K562 (cell line): ENCODE results near the gene ALOX5. TPM values are rescaled to one million over a fixed set of nuclear protein-coding genes. Genes with fewer than 3 reads are reported as not detected.

ENCODE experiments used
- ATAC-seq: fragments of 200-7000 bp; cut with Tn5 transposase; 3 replicates; pipeline ENCODE4 v1.9.1; 2020; ENCODE audit warnings: moderate library complexity
- BruUV-seq: library from RNA; stranded (reverse); fragments of 400-500 nt; replicated peaks from 2 replicates; lab custom pipeline; 2021; lab: Mats Ljungman, UMichigan
- CTCF ChIA-PET: fragments of 300-600 bp; formaldehyde crosslinking; extraction: SDS; loops from one replicate; lab custom pipeline; 2021; ENCODE audit warnings: low intra/inter-chr PET ratio; lab: Yijun Ruan, JAX
- POLR2A ChIA-PET: fragments of 300-600, 350-650 bp; sonication (Branson Sonifier 250); formaldehyde crosslinking; extraction: SDS; loops from one replicate; lab custom pipeline; 2021; ENCODE audit warnings: antibody characterized with exemption, inconsistent platforms; lab: Yijun Ruan, JAX
- DNase-seq, 4 experiments: peaks; one replicate each; pipeline versions ENCODE4 v3.0.0 to v3.0.0-alpha.2; 2011 to 2018; ENCODE audit warnings: low spot score in 3 of 4, mixed read lengths in 3 of 4; ENCODE audit errors: extremely low read depth in 1 of 4
- FAIRE-seq: peaks from 2 replicates; lab custom pipeline; 2011; peaks lifted over from hg19 to GRCh38; lab: Jason Lieb, UNC
- H2AFZ ChIP-seq: 2 replicates; pipeline ENCODE4 v1.6.0; 2011; ENCODE audit warnings: low read depth, low read length, control low read depth, inconsistent platforms
- H3K27ac ChIP-seq: fragments of 200-600 bp; 3 replicates; pipeline ENCODE4 v1.8.0; 2011; ENCODE audit warnings: low read depth, mild to moderate bottlenecking, control low read depth, inconsistent platforms, low read length, moderate library complexity, mixed read lengths; ENCODE audit errors: extremely low read depth
- H3K27me3 ChIP-seq, 2 experiments: fragments of 300-600 bp in 1 of 2; 2 replicates in 1 of 2; 3 replicates in 1 of 2; pipeline versions ENCODE4 v1.6.0 to v1.8.0; 2011; ENCODE audit warnings: inconsistent platforms in 2 of 2, low read length in 2 of 2, mild to moderate bottlenecking in 1 of 2, mixed read lengths in 1 of 2, moderate library complexity in 1 of 2; ENCODE audit not compliant: control insufficient read depth in 2 of 2, insufficient read depth in 2 of 2
- H3K36me3 ChIP-seq: fragments of 300-600 bp; 3 replicates; pipeline ENCODE4 v1.8.0; 2011; ENCODE audit warnings: mild to moderate bottlenecking, low read length, inconsistent platforms; ENCODE audit not compliant: control insufficient read depth, insufficient read depth
- H3K4me1 ChIP-seq, 2 experiments: fragments of 200-600 bp in 1 of 2; replicated peaks in 1 of 2; 2 replicates in 1 of 2; 3 replicates in 1 of 2; pipeline versions ENCODE4 v1.5.1 to v1.8.0; 2011; ENCODE audit warnings: inconsistent platforms in 2 of 2, low read length in 2 of 2, mild to moderate bottlenecking in 1 of 2, mixed read lengths in 1 of 2, moderate library complexity in 1 of 2; ENCODE audit not compliant: control insufficient read depth in 2 of 2, insufficient read depth in 2 of 2
- H3K4me2 ChIP-seq: 2 replicates; pipeline ENCODE4 v1.6.1; 2011; ENCODE audit warnings: low read length, control low read depth, inconsistent platforms, mixed read lengths; ENCODE audit not compliant: insufficient read depth
- H3K4me3 ChIP-seq: fragments of 200-600 bp; sonication (generic), shearing (Covaris generic); 2 replicates; pipeline ENCODE4 v1.5.1; 2016; ENCODE audit warnings: control low read depth, inconsistent platforms
- H3K79me2 ChIP-seq: fragments of 200-600 bp; 3 replicates; pipeline ENCODE4 v1.8.0; 2011; ENCODE audit warnings: low read length, inconsistent platforms; ENCODE audit not compliant: control insufficient read depth, insufficient read depth
- H3K9ac ChIP-seq, 2 experiments: 2 replicates each; pipeline versions ENCODE4 v1.6.0 to v1.6.1; 2011; ENCODE audit warnings: low read depth in 2 of 2, low read length in 2 of 2, control low read depth in 1 of 2, inconsistent platforms in 1 of 2, mild to moderate bottlenecking in 1 of 2, mixed read lengths in 1 of 2; ENCODE audit not compliant: insufficient read depth in 1 of 2
- H3K9me1 ChIP-seq: one replicate; pipeline ENCODE4 v1.6.0; 2011; ENCODE audit warnings: inconsistent platforms, mild to moderate bottlenecking, low read length, moderate library complexity; ENCODE audit not compliant: control insufficient read depth, insufficient read depth
- H3K9me3 ChIP-seq: replicated peaks from 2 replicates; pipeline ENCODE4 v1.5.1; 2011; ENCODE audit warnings: low read depth, low read length, inconsistent platforms; ENCODE audit not compliant: control insufficient read depth, insufficient read depth
- H4K20me1 ChIP-seq: replicated peaks from 2 replicates; pipeline ENCODE4 v1.6.1; 2011; ENCODE audit warnings: low read length, inconsistent platforms, mixed read lengths; ENCODE audit not compliant: control insufficient read depth, insufficient read depth
- CREB3L1 ChIP-seq: fragments of 450-650 bp; IDR thresholded peaks from 2 replicates; pipeline ENCODE4 v1.6.1; 2014; ENCODE audit warnings: low read depth, mild to moderate bottlenecking, moderate library complexity, borderline replicate concordance
- MTA3 ChIP-seq: fragments of 450-650 bp; formaldehyde crosslinking; IDR thresholded peaks from 2 replicates; pipeline ENCODE4 v1.6.1; 2017; ENCODE audit warnings: mild to moderate bottlenecking, borderline replicate concordance
- SOX6 ChIP-seq: fragments of 450-650 bp; IDR thresholded peaks from 2 replicates; pipeline ENCODE4 v1.6.1; 2014; ENCODE audit warnings: mild to moderate bottlenecking
- TAF15 ChIP-seq: fragments of 200-400 bp; formaldehyde crosslinking; IDR thresholded peaks from 2 replicates; pipeline ENCODE4 v1.6.1; 2017; ENCODE audit warnings: mild to moderate bottlenecking, low read depth, low read length, moderate library complexity
- ZC3H8 ChIP-seq: fragments of 450-650 bp; IDR thresholded peaks from 2 replicates; pipeline ENCODE4 v1.6.1; 2017
- ZNF717 ChIP-seq: fragments of 250-450 bp; sonication (Bioruptor Pico); IDR thresholded peaks from 2 replicates; pipeline ENCODE4 v1.5.0; 2021
- WGBS: fragments of 100-300 bp; shearing (Covaris generic); methylation state at CpG from one replicate; pipeline ENCODE4 v1.1.6; 2016; ENCODE audit warnings: low coverage, mixed read lengths; ENCODE audit not compliant: insufficient coverage; ENCODE audit errors: missing lambda C conversion rate; 5-methylcytosine and 5-hydroxymethylcytosine counted together
- in situ Hi-C: fragments of 300-500 bp; cut with MboI; formaldehyde crosslinking; loops from 4 replicates; pipeline ENCODE4 v1.15.0; 2018; ENCODE audit warnings: inconsistent platforms, mixed read lengths
- intact Hi-C: fragments of 100-400 bp; cut with micrococcal nuclease; formaldehyde crosslinking; loops from 2 replicates; pipeline ENCODE4 v1.14.2; 2022
- polyA plus RNA-seq, 8 experiments: library from polyadenylated mRNA; depleted of rRNA in 4 of 8; stranded (reverse) in 5 of 8; unstranded in 3 of 8; fragments of >200 nt; fragmentation: Nextera tagmentation in 2 of 8; fragmentation: Illumina TruSeq in 1 of 8; extraction: Ambion mirVana in 2 of 8; extraction: Trizol in 1 of 8; gene quantifications; 2 replicates each; pipeline versions ENCODE4 v1.2.1 to v1.2.3, GENCODE V29; 2011 to 2014; ENCODE audit warnings: inconsistent platforms in 1 of 8, missing spikeins in 1 of 8
- total RNA-seq, 7 experiments: library from RNA; depleted of rRNA in 6 of 7; stranded (reverse); fragments of >200 nt in 6 of 7; fragmentation: Illumina TruSeq in 2 of 7; extraction: Trizol in 2 of 7; gene quantifications; 2 replicates each; pipeline versions ENCODE4 v1.2.1 to v1.2.3, GENCODE V29; 2011 to 2021; ENCODE audit warnings: low replicate concordance in 1 of 7
- TF ChIP-seq, protein P1 (sequence below): sonication (generic); formaldehyde crosslinking; IDR thresholded peaks from 2 replicates; pipeline ENCODE4 v1.8.0; 2022; ENCODE audit warnings: mild to moderate bottlenecking, missing genetic modification reagents
- TF ChIP-seq, protein P2 (sequence below): sonication (generic); formaldehyde crosslinking; IDR thresholded peaks from 2 replicates; pipeline ENCODE4 v1.8.0; 2022; ENCODE audit warnings: missing genetic modification reagents, mild to moderate bottlenecking, borderline replicate concordance

Gene ALOX5
- total and polyA plus RNA-seq, 9 of the 15 experiments (the other 6 are each of a cell fraction or from before 2014, with no cell fraction given), result 0.10 to 2.4 (median 1.4) TPM

- POLR2A ChIA-PET, result interaction anchor here (1.1 to 1.4 kb wide), 2 partner anchors 8 to 12 kb away, joined by 3 to 4 read pairs; no protein-coding TSS in a partner anchor
- Histone ChIP-seq H3K4me1 (peaks cover 12 to 29% of the 10 kb centered on the region in 2 experiments; a peak in 4 of 5 replicates), H3K79me2 (no peaks in the 10 kb centered on the region), H2AFZ (no peak overlapping the region), H3K27ac (no peak overlapping the region), H3K27me3 (peaks cover 0 to 8% of the 10 kb centered on the region in 2 experiments; a peak in 1 of 5 replicates), H3K4me2 (no peak overlapping the region), H3K4me3 (no peak overlapping the region), H3K9me1 (no peaks in the 10 kb centered on the region)
- in situ Hi-C loops, result no loop called here
- intact Hi-C loops, result no loop called here
- ATAC-seq (no peak), FAIRE-seq (no peak)
- WGBS, result 13% methylated on average over 6 of the region's 6 CpGs
- CTCF ChIA-PET, result no interaction called here
- no peak for TF ChIP-seq SOX6
- TF ChIP-seq, protein P1, sequence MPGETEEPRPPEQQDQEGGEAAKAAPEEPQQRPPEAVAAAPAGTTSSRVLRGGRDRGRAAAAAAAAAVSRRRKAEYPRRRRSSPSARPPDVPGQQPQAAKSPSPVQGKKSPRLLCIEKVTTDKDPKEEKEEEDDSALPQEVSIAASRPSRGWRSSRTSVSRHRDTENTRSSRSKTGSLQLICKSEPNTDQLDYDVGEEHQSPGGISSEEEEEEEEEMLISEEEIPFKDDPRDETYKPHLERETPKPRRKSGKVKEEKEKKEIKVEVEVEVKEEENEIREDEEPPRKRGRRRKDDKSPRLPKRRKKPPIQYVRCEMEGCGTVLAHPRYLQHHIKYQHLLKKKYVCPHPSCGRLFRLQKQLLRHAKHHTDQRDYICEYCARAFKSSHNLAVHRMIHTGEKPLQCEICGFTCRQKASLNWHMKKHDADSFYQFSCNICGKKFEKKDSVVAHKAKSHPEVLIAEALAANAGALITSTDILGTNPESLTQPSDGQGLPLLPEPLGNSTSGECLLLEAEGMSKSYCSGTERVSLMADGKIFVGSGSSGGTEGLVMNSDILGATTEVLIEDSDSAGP (CRISPR knock-in tag), result no peak
- no peak for TF ChIP-seq MTA3
- no peak for TF ChIP-seq TAF15
- no peak for TF ChIP-seq ZC3H8
- TF ChIP-seq, protein P2, sequence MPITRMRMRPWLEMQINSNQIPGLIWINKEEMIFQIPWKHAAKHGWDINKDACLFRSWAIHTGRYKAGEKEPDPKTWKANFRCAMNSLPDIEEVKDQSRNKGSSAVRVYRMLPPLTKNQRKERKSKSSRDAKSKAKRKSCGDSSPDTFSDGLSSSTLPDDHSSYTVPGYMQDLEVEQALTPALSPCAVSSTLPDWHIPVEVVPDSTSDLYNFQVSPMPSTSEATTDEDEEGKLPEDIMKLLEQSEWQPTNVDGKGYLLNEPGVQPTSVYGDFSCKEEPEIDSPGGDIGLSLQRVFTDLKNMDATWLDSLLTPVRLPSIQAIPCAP (CRISPR knock-in tag), result no peak
- no peak for TF ChIP-seq CREB3L1
- no peak for TF ChIP-seq ZNF717 (CRISPR knock-in tag)
- TF ChIP-seq, all 486 proteins: peak for 0
- no TSS peak for BruUV-seq
- no peak for DNase-seq
- Histone ChIP-seq H4K20me1 (no peaks in the 10 kb centered on the region), H3K36me3 (no peaks in the 10 kb centered on the region), H3K9me3 (no peaks in the 10 kb centered on the region), H3K9ac (peak overlapping the region in 1 of 2 experiments; percentile 48; a peak in 1 of 4 replicates)
Measured at GRCh38 chr10:45422207-45422865, 48.3 kb downstream of the ALOX5 start.
